Skin epidermis (tissue), 12 donors: ENCODE data around the gene ZNF70.

ENCODE experiments used
- H3K27ac ChIP-seq, 21 experiments: fragments of 200-600 bp; sonication (generic) in 11 of 21; one replicate each; pipeline ENCODE4 v1.5.0; 2020; ENCODE audit warnings: mild to moderate bottlenecking in 3 of 21, inconsistent platforms in 2 of 21, moderate library complexity in 2 of 21
- H3K4me3 ChIP-seq, 7 experiments: fragments of 200-600 bp; sonication (generic) in 2 of 7; one replicate each; pipeline ENCODE4 v1.5.0; 2020; ENCODE audit warnings: inconsistent platforms in 2 of 7, mild to moderate bottlenecking in 2 of 7, moderate library complexity in 1 of 7

The ZNF70 gene

GRCh38 chr22:23781065-23781464 is 30.2 kb upstream of the ZNF70 start:
- Histone ChIP-seq H3K27ac (peak overlapping the region in 15 of 21 experiments; percentile 11 to 76 (median 35)), H3K4me3 (no peak overlapping the region)

DNA sequence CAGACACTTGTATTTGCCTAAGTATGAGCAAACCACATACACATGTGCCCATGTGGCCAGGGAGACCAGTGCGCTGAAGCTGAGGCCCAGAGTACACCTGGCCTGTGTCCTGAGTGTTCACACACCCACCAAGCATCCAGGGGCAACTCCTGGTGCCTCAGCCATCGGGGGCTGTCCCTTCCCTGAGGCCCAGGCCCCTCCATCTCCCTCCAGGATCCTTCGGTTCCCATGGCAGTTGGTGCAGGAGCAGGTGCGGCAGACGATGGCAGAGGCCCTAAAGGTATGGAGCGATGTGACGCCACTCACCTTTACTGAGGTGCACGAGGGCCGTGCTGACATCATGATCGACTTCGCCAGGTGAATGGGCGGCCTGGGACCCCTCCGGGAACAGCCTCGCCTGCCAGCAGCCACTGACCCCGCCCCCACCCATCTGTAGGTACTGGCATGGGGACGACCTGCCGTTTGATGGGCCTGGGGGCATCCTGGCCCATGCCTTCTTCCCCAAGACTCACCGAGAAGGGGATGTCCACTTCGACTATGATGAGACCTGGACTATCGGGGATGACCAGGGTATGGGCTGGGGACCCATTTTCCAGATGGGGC is 29.3 kb upstream of the ZNF70 start:
- peak overlapping the region in 1 of 21 experiments; percentile 11 for H3K27ac ChIP-seq
- no peak overlapping the region for H3K4me3 ChIP-seq

GRCh38 chr22:23779731-23780130 is 28.8 kb upstream of the ZNF70 start:
- H3K27ac ChIP-seq, result no peak overlapping the region
- no peak overlapping the region for H3K4me3 ChIP-seq

GRCh38 chr22:23779083-23779482 is 28.2 kb upstream of the ZNF70 start:
- Histone ChIP-seq H3K4me3 (no peak overlapping the region), H3K27ac (no peak overlapping the region)

DNA sequence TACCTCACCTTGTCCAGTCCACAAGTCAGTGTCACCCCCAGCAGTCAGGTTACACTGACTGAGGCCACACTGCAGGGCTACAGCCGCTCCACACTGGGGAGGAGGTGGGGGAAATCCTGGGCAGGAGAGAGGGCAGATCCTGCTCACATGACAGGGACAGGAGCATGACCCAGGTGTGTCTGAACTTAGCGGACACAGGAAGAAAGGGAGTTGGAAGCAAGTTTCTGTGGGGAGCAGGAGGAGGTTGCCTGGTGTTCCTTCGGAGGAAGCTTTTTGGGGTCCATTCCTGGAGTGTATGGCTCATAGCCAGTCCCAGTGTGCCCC is 27.6 kb upstream of the ZNF70 start:
- Histone ChIP-seq H3K4me3 (no peak overlapping the region), H3K27ac (no peak overlapping the region)

- no peak overlapping the region for H3K27ac ChIP-seq
- H3K4me3 ChIP-seq, result no peak overlapping the region
Measured at GRCh38 chr22:23777776-23778576, 27.1 kb upstream of the ZNF70 start.

DNA sequence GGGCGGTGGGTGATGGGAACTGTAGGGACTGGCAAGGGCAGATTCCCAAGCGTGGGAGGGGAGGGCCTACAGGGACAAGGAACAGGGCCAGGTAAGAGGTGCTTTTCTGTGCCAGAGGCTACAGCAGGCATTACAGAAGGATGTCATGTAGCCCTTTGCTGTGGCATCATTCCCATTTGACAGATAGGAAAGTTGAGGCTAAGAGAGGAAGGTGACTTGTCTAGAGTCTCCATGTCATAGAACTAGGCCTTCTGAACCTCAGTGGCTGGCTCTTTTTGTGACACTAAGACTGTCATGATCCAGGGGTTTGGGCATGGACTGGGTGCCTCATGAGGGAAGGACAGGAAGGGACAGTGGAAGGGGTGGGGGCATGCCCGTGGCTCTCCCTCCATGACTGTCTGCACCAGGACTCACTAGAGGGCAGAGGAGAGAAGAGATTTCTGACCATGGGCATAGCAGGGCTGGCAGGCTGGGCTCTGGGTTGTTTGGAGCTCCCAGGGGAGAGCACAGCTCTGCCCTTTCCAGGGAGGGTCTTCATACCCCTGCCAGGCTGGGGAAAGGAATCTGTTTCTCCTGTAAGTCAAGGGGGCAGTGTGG is 25.0 kb upstream of the ZNF70 start:
- Histone ChIP-seq H3K4me3 (no peak overlapping the region), H3K27ac (no peak overlapping the region)

DNA sequence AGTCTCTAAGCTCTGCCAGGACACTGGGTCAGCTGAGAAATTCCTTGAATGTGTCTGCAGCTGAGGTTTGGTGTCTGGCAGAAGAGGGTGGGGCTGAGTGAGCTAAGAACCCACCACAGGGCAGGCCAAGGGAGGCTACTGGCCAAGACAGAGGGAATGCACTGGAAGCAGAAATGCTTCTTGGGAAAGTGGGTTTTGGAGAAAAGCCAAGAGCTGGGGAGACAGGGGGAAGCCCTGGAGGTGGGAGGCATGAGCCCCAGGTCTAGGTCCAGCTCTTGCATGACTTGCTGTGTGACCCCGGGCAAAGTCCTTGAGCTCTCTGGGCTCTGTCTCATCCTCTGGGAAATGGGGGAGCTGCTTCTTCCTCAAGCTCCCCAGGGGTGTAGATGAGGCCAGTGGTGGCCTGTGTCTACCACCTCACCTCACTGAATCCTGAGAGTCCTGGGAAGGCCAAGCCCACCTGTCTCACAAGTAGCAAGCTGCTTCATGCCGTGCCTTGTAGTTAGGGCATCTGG is 24.1 kb upstream of the ZNF70 start:
- Histone ChIP-seq H3K4me3 (no peak overlapping the region), H3K27ac (no peak overlapping the region)

DNA sequence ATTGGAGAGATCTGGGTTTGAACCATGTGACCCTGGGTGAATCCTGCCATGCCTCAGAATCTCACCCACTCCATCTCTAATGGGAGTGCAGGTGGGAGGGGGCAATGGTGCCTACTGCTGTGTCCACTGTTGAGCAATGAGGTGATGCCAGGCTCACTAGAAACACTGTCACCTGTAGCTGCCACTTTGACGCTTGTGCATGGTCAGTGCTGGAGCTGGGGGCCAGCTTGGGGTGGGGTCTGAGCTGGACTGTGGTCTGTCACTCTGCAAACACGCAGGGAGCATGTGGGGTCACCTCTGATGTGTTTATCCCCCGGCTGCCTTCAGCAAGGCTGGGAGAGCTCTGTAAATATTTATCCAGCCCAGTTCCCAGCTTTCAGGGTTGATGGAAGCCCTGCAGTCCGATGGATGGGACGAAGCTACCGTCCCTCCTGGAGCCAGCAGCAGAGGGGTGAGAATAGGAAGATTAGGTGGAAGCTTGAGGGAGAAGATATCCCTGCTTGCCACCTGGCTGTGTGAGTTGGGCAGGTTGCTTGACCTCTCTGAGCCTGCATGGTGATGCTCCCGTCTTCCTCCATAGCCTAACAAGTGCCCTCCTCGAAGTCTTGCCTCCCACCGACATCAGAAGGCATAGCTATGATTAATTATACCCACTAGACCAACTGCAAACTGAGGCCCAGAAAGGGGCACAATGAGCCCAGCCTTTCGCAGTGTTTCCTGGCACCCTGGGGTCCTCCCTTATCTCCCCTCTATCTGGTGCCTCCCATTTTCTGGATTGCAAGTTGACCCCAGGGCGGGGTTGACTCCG is 23.4 kb upstream of the ZNF70 start:
- peak overlapping the region in 4 of 21 experiments; percentile 3 to 57 (median 22) for H3K27ac ChIP-seq
- peak overlapping the region in 2 of 7 experiments; percentile 7 for H3K4me3 ChIP-seq

DNA sequence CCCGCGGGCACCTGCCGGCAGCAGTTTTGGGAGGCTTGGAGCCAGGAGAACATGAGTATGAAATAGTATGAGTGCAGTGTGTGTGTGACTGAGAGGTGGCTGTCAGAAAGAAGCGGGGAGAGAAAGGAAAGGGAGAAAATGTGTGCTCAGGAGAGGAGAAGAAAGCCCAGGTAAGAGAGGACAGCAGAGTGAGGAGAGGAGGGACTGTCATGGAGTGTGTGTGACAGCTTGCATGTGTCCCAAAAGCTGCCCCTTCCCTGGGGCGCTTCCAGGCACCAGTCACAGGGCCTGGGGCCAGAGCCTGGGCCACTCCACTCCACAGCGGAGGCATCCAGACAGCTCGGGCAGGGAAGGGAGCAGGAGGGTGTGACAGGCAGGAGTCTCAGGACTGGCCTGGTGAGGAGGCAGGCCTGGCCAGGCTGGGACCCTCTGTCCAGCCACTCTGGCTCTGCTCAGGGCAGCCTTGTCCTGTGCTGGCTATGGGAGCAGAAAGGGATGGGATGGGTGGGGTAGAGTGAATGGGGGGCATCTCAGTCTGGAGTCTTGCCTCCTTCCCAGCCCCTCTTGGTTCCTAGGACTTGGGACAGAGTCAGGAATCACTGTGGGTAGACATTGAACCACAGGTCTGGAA is 22.7 kb upstream of the ZNF70 start:
- H3K4me3 ChIP-seq, result peak overlapping the region; percentile 18 to 49 (median 35)
- H3K27ac ChIP-seq, result peak overlapping the region in 5 of 21 experiments; percentile 10 to 81 (median 42)

DNA sequence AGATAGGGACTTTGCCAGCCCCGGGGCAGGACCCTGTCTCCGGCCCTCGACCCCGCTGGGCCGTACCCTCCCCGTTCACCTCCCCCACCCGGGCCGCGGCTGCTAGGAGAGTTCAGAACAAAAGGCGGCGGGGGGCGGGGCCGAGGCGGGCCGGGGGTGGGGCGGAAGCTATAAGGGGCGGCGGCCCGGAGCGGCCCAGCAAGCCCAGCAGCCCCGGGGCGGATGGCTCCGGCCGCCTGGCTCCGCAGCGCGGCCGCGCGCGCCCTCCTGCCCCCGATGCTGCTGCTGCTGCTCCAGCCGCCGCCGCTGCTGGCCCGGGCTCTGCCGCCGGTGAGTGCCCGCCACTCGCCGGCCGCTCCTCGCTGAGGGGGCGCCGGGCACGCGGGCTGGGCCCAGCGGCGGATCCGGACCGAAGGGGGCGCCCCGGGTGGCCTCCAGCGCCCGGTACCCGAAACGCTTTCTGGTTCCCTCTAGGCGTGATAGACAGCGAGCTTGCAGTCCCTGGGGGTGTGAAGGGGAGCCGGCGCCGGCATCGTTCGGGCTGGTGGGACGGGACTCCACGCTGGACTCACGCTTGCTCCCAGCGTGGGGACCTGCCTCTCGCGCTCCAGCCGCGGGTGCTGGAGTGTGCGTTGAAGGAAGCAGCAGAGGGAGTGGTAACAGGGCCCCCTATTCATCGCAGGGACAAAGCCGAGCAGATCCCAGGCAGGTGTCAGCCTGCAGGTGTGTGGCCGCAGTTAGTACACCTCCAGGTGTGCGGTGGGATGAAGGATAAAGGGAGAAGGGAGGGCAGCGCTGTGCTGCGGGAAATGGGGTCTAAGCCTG is 21.9 kb upstream of the ZNF70 start, which contains the start of gene MMP11:
Gene MMP11 (plus strand): TSS at position 201 of the 825 bp plus-strand sequence. CDS start 22 bp downstream, at position 223.
- Histone ChIP-seq H3K27ac (peak within 1 kb of the TSS in 12 of 21 experiments; percentile 10 to 81 (median 40)), H3K4me3 (peak within 1 kb of the TSS; percentile 18 to 49 (median 35))

DNA sequence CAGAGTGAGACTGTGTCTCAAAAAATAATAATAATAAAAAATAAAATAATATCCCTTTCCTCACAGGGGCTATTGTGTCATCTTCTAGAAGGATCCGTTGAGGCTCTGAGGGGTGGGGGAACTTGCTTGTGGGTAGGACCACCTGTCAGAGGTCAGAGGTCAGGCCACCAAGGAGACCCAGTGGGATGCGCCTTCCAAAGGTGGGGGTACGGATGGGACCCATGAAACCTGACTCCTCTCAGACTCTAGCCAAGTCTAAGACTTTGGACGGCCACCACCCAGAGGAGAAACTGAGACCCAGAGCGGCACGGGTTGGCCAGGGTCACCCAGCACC is 21.4 kb upstream of the ZNF70 start:
- peak overlapping the region in 9 of 21 experiments; percentile 17 to 81 (median 35) for H3K27ac ChIP-seq

DNA sequence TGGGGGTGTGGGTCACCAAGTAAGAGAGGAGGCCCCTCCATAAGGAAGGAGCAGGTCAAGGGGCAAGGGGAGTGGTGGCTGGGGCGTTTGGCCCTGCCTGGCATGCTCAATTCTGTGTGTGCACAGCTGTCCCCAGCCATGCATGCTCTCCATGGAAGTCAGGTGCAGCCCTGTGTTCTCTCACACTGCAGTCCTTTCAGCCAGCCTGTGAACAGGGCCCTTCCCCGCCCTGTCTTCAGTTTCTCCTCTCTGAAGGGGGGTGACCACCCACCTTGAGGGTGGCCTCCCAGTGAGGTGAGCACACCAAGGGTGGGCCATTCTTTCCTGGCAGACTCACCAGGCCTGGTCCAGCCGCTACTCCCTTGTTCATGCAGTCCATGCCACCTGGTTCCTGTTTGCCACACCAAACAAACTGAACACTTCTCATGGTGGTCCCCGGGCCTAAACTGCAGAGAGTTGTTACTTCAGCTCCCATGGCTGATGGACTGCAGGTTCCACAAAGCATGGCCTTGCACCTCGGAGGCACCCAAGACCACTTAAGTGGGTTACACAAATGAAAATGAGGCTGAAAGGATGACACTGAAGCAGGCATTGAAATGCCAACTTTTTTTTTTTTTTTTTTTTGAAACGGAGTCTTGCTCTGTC is 18.5 kb upstream of the ZNF70 start:
- Histone ChIP-seq H3K27ac (no peak overlapping the region), H3K4me3 (no peak overlapping the region)

More for the DNA sequence above, 21.4 kb upstream of the ZNF70 start:
- peak overlapping the region; percentile 18 to 49 (median 35) for H3K4me3 ChIP-seq

- Histone ChIP-seq H3K4me3 (peak within 1 kb of the TSS; percentile 50 to 81 (median 58)), H3K27ac (peak within 1 kb of the TSS; percentile 32 to 90 (median 82))
Measured at GRCh38 chr22:23767673-23768548, 17.0 kb upstream of the ZNF70 start, which contains the start of gene CHCHD10. Gene CHCHD10 (minus strand): TSS chr22:23767972. CDS start chr22:23767874, 98 bp downstream.

DNA sequence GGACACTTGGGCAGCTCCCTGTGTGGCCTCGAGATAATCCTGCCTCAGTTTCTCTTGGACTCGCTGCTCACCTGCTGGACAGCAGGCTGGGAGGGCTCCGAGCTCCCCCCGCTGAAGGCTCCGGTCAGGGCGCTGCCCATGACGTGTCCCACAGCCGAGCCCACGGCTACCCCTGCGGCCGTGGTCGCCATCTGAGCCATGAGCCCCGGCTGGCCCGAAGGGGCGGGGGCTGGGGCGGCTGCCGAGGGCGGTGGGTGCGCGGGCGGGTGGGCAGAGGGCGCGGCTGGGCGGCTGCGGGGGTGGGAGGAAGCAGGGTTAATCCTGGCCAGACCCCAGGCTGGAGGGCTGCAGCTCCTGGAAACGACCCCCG is 16.4 kb upstream of the ZNF70 start:
- peak overlapping the region; percentile 50 to 81 (median 58) for H3K4me3 ChIP-seq
- peak overlapping the region in 20 of 21 experiments; percentile 32 to 90 (median 82) for H3K27ac ChIP-seq

DNA sequence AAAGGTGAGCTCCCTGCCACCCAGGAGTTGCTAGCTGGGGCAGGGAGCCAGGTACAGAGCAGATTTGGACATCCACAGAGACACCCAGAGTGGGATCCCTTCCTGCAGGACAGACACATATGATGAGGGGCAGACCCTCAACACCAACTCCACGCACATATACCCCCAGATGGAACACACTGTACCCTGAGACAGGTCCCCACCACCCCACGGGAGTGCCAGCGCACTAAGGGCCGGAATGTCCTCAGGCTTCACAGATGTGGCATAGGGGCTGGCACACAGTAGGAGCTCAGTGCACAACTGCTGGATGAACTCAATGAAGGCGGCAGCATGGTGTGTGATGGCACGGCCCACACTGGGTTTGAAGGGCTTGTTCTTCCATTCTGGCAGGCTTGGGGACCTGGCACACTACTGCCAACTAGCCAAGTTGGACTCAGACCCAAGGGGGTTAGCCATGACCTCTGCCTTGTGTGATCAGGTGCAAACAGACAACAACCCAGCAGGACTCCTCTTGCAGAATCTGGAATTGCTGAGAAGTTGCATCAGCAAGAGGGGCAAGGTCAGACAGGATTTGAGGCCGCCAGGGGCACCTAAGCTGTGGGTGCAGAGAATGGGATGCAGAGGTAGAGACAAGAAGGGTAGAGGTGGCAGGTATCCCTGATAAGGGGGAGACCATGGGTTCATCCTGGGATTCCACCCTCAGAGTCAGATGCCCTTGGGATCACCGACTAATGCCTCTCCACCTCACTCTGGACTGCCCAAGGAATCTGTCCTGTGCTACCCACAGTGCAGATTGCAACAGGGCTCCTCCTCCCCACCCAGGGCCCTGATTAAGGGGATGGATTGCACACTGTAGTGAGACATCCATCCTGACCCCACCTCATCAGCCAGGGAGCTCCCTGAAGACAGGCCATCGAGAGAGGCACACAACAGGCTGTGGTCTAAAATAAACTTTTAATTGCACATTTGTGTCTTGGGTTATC is 14.3 kb upstream of the ZNF70 start:
- no peak overlapping the region for H3K27ac ChIP-seq

More for the DNA sequence above, 14.3 kb upstream of the ZNF70 start:
- no peak overlapping the region for H3K4me3 ChIP-seq
